ENCODE results near the gene TBC1D1. TPM values are rescaled to one million over a fixed set of nuclear protein-coding genes. Genes with fewer than 3 reads are reported as not detected.

The TBC1D1 gene
- total RNA-seq, 4 donors from 2014 or later: 15.9 to 24.0 (median 20.0) TPM

DNA sequence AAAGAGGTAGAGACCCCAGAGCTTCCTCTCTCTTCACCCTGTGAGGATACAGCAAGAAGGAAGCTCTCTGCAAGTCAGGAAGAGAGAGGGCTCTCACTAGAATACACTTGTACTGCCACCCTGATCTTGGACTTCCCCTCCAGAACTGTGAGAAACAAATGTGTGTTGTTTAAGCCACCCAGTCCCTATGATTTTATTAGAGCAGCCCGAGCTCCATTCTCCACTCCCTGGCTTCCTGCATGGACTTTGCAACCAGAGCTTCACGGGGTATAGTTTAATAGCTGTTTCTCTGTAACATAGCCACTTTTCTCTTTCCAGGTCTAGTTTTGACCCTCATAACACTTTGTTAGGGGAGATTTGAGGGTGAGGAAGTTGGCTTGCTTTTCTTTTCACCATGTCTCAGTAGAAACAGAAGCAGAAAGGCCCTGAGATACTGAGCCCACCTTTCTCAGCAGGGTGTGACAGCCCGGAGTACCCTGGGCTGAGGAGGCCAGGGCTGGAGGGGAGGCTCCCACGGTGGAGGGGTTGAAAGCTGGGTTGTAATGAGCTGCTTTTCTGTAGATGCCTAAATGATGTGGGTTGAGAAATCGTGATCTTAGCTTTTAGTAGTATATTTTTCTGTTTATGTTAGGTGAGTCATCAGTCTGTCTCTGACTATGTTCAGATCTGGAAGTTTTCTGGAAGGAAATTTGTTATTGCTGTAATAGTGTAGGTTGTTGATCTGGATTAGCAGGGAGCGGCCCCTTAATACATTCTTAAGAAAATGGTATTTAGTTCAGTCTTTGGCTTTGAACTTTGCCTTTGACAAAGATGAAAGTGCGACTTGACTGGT, 187.9 kb downstream of the TBC1D1 start:
- DNase-seq (ENCODE audit: low spot score in 2 of 2): peak in 1 of 2 donors; percentile 54
- no peak for TF ChIP-seq CTCF (IDR thresholded peaks at IDR 0.05)
- no peak for TF ChIP-seq POLR2A (IDR thresholded peaks at IDR 0.05)
- intact Hi-C loops (cut with DNase I; ENCODE audit: low total_unique reads): no loop called here
- 45 to 58% methylated on average over 7 of the region's 7 CpGs for WGBS, 2 donors
- no peak overlapping the region for H3K4me3 ChIP-seq (ENCODE audit: low read depth, poor library complexity, severe bottlenecking)

DNA sequence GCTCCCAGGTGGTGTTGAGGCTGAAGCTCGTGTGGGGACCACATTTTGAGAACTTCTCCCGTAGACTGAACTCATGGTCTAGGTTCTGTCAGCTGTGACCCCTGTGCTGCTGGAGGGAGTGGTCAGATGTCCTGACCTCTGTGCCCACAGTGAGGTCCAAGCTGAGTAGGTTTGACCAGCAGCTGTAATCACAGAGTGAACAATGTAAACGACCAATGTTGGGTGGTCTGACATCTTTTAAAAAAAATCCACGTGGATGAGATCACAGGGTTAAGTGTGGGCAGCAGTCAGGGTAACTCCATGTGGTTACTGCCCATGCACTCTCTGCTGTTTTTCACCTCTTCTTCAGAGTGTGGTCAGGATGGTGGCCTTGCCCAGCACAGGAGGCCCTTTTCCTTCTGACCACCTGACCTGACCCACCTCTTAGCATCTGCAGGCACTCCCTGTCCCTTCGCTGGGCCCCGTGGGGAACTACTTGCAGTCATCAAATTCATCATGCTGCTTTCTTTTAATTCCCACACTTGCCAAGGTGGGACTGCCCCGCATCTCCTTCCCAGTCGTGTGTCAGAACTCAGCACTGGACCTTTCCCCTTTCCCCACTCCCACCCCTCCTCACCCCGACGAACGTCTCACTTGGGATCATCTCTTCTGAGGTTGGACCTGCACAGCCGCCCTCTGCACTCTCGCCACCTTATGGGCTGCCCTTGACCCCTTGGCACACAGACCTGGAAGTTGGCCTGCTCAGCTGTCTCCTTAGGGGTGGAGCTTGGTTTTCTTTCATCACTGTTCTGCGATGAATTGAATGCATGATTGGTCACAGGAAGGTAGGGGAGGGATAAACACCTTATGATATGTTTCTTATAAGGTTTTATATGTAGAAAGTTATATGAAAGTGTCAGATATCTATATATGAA, 189.4 kb downstream of the TBC1D1 start:
- intact Hi-C loops (cut with DNase I; ENCODE audit: low total_unique reads): no loop called here
- 90 to 92% methylated on average over 14 of the region's 14 CpGs for WGBS, 2 donors
- TF ChIP-seq POLR2A (IDR thresholded peaks at IDR 0.05): no peak
- TF ChIP-seq CTCF (IDR thresholded peaks at IDR 0.05): no peak
- H3K4me3 ChIP-seq (ENCODE audit: low read depth, poor library complexity, severe bottlenecking): no peak overlapping the region
- peak in 1 of 2 donors; percentile 84 for DNase-seq (ENCODE audit: low spot score in 2 of 2)

DNA sequence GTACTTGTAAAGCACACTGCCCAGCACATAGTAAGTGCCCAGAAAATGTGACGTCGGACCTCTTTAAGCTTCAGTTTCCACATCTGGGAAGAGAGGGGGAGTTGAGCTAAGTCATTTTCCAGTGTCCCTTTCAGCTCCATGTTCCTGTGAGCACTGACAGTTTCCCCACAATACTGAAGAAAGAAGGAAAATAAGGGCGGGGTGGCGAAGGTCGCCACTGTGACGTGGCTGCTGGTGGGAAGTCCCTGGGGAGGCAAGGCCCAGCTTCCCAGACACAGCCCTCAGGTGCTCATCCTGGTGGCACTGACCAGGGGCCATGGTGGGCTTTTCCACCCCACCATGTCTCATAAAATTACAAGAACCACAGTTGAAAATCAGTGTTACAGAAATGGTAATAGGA, 191.1 kb downstream of the TBC1D1 start:
- no peak for TF ChIP-seq CTCF (IDR thresholded peaks at IDR 0.05)
- no peak for TF ChIP-seq POLR2A (IDR thresholded peaks at IDR 0.05)
- no peak overlapping the region for H3K4me3 ChIP-seq (ENCODE audit: low read depth, poor library complexity, severe bottlenecking)
- intact Hi-C loops (cut with DNase I; ENCODE audit: low total_unique reads): no loop called here
- no peak for DNase-seq (ENCODE audit: low spot score in 2 of 2)
- WGBS, 2 donors: 89 to 90% methylated on average over 6 of the region's 6 CpGs

DNA sequence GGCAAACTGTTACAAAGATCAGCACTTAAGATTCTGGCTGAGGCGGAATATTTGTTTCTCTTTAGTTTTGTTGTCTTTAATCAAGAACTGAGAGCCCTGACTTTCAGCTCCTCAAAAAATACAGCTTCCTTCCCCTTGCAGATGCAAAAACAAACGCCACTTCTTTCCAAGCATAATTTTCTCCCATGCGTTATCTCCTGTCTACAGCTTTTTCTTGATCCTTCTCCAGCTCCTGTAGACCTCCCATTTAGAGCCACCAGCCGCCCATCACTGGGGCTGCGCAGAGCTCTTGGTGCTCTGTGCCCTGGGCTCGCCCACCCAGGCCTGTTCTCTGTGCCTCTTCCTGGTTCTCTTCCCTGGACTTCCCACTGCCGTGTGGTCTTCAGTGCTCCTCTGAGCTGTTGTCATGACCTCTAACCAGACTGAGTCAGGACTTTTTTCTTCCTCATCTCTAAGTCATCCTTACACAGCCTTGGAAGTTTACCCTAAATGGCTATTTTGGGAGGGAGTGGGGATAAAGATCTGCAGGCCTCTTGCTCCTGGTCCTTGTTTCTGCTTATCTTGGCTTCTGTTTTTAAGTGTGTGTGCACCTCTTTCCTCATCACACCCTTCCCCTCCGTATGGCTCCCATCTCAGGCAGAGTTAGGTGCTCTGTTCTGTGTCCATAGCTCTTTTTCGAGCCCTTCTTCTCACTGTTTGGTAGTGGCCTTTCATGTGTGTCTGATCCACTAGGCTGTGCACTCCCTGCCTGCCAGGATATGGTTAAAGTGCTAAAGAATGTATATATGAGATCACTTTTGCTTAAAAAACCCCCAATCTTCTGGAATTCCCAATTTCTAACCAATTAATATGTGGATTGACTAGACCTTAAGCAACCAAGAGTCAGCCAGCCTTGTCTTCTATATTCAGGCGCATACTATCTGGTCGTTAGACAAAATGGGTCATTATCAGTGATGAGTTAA, 191.8 kb downstream of the TBC1D1 start:
- H3K4me3 ChIP-seq (ENCODE audit: low read depth, poor library complexity, severe bottlenecking): no peak overlapping the region
- WGBS, 2 donors: 91% methylated on average over 11 of the region's 11 CpGs
- DNase-seq (ENCODE audit: low spot score in 2 of 2): no peak
- intact Hi-C loops (cut with DNase I; ENCODE audit: low total_unique reads): no loop called here
- TF ChIP-seq CTCF (IDR thresholded peaks at IDR 0.05) (no peak), POLR2A (IDR thresholded peaks at IDR 0.05) (no peak)
